IPS DF 4.7 (cell line): ENCODE results near the gene SLC1A2.

Experiments
- DNase-seq: peaks from one replicate; pipeline ENCODE4 v3.0.0-alpha.2; 2013; ENCODE audit warnings: low spot score; ENCODE audit errors: extremely low read depth

The SLC1A2 gene

GRCh38 chr11:35352077-35352888 is 67.1 kb downstream of the SLC1A2 start:
- no peak for DNase-seq

- no peak for DNase-seq
Observed at GRCh38 chr11:35349897-35350296, 69.5 kb downstream of the SLC1A2 start.

GRCh38 chr11:35348898-35349687 is 70.3 kb downstream of the SLC1A2 start:
- DNase-seq, result no peak

GRCh38 chr11:35347921-35348331 is 71.4 kb downstream of the SLC1A2 start:
- DNase-seq, result no peak

GRCh38 chr11:35347173-35347878 is 72.0 kb downstream of the SLC1A2 start:
- no peak for DNase-seq

GRCh38 chr11:35346472-35347156 is 72.7 kb downstream of the SLC1A2 start:
- no peak for DNase-seq

DNA sequence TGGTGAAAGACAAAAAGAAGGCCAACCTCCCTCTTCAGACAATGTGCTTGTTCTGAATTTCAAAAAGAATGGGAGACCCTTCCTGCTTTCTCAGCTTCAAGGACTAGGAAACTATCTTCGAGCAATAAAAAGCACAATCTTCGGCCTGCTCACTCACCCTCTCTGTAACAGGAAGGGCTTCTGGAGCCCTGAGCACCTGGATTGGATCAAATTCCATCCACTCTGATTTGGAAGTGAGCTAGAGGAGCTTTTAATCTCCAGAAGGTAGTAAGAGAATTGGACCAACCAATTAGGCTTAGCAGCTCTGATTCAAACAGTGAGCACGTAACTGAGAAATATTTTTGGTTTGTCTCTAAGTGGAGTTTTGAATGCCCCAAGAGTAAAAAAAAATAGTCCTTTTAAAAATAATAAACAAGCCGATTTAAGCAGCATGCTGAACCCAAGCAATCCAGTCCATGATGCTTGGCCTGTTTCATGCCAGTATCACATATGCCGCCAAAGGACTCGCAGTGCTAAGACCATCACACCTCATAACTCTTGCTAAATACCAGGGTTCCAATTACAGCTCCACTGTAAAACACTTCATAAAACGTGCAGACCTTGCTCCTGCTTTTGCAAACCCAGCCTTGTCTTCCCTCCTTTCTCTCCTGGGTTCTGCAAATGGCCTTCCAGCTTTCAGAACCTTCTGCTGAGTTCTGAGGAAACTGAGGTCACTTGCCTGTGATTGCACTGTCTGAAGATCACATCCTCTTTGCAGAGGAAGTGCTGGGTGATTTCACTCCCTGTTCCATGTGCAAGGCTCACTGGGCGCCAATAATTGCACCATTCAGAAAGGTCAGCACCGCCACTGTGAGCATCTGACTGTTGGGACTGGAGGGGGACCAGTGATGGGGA is 74.4 kb downstream of the SLC1A2 start:
- DNase-seq, result no peak

GRCh38 chr11:35343033-35343598 is 76.2 kb downstream of the SLC1A2 start:
- DNase-seq, result no peak

DNA sequence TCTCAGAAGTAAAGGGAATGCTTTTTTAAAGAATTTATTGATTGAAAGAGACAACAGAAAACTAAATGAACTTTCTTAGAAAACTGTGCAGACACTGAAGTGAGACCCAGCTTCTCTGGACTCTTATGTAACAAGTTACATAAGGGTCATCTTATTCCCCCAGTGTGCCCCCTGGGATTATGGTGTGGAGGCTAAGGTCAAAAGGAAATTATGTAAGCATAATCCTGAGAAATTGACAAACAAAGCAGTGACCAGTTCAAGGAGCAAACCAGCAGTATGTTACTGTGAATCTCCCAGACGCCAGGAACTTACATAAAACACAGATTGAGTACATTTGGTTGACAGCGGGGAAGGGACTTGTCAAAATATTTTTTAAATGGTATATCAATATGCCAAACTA is 78.6 kb downstream of the SLC1A2 start:
- DNase-seq, result no peak

- no peak for DNase-seq
Observed at GRCh38 chr11:35340071-35340470, 79.3 kb downstream of the SLC1A2 start.

GRCh38 chr11:35338921-35339320 is 80.4 kb downstream of the SLC1A2 start:
- no peak for DNase-seq

- no peak for DNase-seq
Observed at GRCh38 chr11:35337914-35338305, 81.4 kb downstream of the SLC1A2 start.

GRCh38 chr11:35337136-35337913 is 82.0 kb downstream of the SLC1A2 start:
- DNase-seq, result no peak

DNA sequence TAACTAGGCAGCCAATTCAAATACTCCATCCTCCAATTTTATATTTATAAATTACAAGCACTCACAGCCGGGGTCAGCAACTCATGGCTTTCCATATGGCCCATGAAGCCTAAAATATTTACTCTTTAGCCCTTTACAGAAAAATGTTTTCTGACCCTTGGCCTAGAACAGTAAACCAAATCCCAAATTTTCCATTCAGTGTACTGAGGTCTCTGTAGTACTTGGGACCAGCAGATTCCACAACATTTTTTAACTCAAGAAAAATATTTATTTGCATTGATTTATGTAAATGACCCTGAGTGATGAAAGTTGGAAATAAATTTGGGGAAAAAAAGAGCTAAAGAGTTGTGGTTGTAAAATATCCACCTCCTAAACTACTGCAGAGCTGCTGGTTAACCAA is 82.6 kb downstream of the SLC1A2 start:
- no peak for DNase-seq

GRCh38 chr11:35335226-35335625 is 84.1 kb downstream of the SLC1A2 start:
- no peak for DNase-seq

DNA sequence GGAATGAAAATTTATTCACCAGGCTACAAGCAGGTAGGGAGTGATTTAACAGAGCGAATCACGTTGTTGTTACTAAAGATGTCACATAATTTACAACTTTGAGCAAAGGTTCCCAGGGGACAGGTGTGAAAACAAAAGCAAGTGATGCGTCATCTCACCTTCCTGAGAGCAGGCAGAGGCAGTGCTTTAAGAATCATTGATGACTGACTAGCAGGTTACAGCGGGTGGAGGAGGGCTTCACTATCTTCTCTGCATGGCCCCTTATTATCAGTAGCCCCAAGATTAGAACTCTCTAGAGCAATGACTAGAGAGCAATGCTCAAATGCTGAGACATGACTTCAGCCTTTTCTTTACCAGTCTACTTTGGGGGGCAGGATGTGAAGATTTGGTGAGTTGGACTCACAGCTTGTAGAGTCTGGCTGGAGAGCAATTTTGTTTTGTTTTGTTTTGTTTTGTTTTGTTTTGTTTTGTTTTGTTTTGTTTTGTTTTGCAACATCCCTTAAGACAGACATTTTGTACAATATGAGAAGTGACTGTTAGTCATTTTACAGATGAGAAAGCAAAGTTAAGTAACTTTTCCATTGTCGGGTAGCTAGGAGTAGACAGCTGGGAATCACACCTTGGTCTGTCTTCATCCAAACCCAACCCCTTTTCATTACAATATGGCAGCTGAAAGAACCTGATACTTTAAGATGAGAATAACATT is 84.8 kb downstream of the SLC1A2 start:
- DNase-seq, result no peak

DNA sequence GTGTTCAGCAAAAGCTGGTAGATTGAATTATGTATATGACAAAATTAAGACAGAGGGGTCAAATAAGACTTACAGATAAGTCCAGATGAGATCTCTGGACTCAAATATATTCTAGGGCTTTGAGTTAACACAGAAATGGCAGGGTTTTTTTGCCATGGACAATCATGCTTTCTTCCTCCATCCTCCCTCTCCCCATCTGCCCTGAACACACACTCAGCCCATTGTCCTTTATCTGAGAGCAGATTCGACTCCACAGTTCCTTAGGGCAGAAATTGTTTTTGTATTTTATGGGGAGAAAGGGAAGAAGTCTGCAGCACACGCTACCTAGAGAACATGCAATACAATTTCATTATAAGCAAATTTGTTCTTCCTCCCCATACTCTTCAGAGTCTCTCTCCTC is 86.8 kb downstream of the SLC1A2 start:
- no peak for DNase-seq

GRCh38 chr11:35330931-35331330 is 88.4 kb downstream of the SLC1A2 start:
- DNase-seq, result no peak
